ENCODE results near the gene SCAF4. TPM values are rescaled to one million over a fixed set of nuclear protein-coding genes. Genes with fewer than 3 reads are reported as not detected.
"Not testable (repeated sequence)": the region's sequence is repeated elsewhere in the genome, so short reads cannot be mapped to it uniquely, and the experiment has no call there.

The SCAF4 gene
- total and polyA plus RNA-seq, 2 donors (not counting 3 experiments of a cell fraction or from before 2014, with no cell fraction given): 12.2 to 41.2 TPM

DNA sequence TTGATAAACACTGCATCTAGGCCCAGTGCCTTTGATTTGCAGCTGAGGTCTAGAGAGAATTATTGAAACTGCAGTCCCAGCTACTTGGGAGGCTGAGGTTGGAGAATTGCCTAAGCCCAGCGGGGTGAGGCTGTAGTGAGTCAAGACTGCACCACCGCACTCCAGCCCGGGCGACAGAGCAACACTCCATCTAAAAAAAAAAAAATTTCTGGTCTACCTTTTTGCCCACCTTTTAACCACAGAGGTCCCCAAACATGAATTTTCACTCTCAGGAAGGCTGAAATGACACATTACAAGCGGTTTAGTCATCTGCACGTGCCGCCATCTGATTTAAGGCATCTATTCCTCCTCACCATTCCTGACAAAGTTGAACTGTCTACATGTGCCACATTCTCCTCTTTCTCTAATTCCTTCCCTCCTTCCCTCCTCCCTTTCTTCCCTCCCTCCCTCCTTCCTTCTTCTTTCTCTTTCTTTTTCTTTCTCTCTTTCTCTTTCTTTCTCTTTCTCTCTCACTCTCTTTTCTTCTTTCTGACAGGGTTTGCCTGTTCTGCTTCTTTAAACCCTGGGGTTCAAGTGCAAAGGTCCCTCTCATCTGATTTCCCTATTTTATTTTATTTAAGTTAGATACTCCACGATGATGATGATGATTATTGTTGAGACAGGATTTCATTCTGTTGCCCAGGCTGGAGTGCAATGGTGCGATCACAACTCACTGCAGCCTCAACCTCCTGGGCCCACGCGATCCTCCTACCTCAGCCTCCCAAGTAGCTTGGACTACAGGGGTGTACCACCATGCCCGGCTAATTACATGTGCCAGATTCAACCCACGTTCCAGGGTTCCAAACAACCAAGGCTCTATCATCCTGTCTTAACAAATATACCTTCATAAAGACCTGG is 75.5 kb downstream of the SCAF4 start:
- no TSS peak for BruUV-seq (replicated peaks)
- POLR2A ChIA-PET: no interaction called here
- dilution Hi-C loops (cut with MboI; ENCODE audit: extremely low pct_ligation_motif_present, low sequenced_read_pairs): no loop called here
- no peak for FAIRE-seq
- Histone ChIP-seq H3K9me3 (replicated peaks; ENCODE audit: control insufficient read depth, insufficient read depth, low read length) (no peaks in the 10 kb centered on the region), H3K27ac (ENCODE audit: insufficient read depth, low read depth, low read length) (no peak overlapping the region), H3K9ac (replicated peaks; ENCODE audit: extremely low read depth, insufficient read depth, low read length) (no peak overlapping the region), H4K20me1 (replicated peaks; ENCODE audit: control insufficient read depth, extremely low read depth, insufficient read depth, low read length) (no peaks in the 10 kb centered on the region), H3K79me2 (ENCODE audit: control insufficient read depth, insufficient read depth, low read length) (peaks cover 14% of the 10 kb centered on the region), H3K27me3 (ENCODE audit: control insufficient read depth in 2 of 2, insufficient read depth in 2 of 2, low read length in 2 of 2) (no peaks in the 10 kb centered on the region), H3K4me1 (ENCODE audit: control insufficient read depth, extremely low read depth, insufficient read depth, low read length) (peaks cover 7% of the 10 kb centered on the region), H3K4me3 (replicated peaks in 1 of 3; ENCODE audit: insufficient read depth in 1 of 3, low read depth in 1 of 3, low read length in 3 of 3) (no peak overlapping the region), H2AFZ (ENCODE audit: low read depth, low read length) (no peak overlapping the region), H3K4me2 (ENCODE audit: insufficient read depth, low read length) (no peak overlapping the region), H3K36me3 (ENCODE audit: control insufficient read depth in 2 of 2, extremely low read depth in 1 of 2, insufficient read depth in 2 of 2, low read length in 2 of 2) (no peaks in the 10 kb centered on the region), H3K9me1 (replicated peaks; ENCODE audit: control insufficient read depth, extremely low read depth, insufficient read depth, low read length) (no peaks in the 10 kb centered on the region)
- TF ChIP-seq, protein P1, sequence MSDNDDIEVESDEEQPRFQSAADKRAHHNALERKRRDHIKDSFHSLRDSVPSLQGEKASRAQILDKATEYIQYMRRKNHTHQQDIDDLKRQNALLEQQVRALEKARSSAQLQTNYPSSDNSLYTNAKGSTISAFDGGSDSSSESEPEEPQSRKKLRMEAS (IDR thresholded peaks at IDR 0.05; ENCODE audit: insufficient read depth, insufficient read length): no peak
- TF ChIP-seq POLR2AphosphoS5 (IDR thresholded peaks at IDR 0.05; ENCODE audit: insufficient read depth, low read depth, low read length) (no peak), EZH2 (IDR thresholded peaks at IDR 0.05; ENCODE audit: borderline replicate concordance, low read depth, low read length, severe bottlenecking) (no peak), POLR2A (IDR thresholded peaks at IDR 0.05; ENCODE audit: low read depth, low read length) (no peak), FOS (IDR thresholded peaks at IDR 0.05; ENCODE audit: borderline replicate concordance, insufficient read depth, low read length) (no peak), JUN (IDR thresholded peaks at IDR 0.05; ENCODE audit: borderline replicate concordance, insufficient read depth, insufficient read length, low read depth) (no peak), GATA2 (IDR thresholded peaks at IDR 0.05; ENCODE audit: insufficient read depth, insufficient read length, low read depth, low read length) (no peak), MYC (IDR thresholded peaks at IDR 0.05; ENCODE audit: low read depth, low read length) (no peak)
- TF ChIP-seq, protein P2, sequence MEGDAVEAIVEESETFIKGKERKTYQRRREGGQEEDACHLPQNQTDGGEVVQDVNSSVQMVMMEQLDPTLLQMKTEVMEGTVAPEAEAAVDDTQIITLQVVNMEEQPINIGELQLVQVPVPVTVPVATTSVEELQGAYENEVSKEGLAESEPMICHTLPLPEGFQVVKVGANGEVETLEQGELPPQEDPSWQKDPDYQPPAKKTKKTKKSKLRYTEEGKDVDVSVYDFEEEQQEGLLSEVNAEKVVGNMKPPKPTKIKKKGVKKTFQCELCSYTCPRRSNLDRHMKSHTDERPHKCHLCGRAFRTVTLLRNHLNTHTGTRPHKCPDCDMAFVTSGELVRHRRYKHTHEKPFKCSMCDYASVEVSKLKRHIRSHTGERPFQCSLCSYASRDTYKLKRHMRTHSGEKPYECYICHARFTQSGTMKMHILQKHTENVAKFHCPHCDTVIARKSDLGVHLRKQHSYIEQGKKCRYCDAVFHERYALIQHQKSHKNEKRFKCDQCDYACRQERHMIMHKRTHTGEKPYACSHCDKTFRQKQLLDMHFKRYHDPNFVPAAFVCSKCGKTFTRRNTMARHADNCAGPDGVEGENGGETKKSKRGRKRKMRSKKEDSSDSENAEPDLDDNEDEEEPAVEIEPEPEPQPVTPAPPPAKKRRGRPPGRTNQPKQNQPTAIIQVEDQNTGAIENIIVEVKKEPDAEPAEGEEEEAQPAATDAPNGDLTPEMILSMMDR (IDR thresholded peaks at IDR 0.05; ENCODE audit: extremely low read depth in 1 of 2, insufficient read depth in 1 of 2, low read depth in 1 of 2, low read length in 2 of 2): no peak
- intact Hi-C loops (cut with micrococcal nuclease): no loop called here
- DNase-seq (ENCODE audit: low read depth, low spot score): no peak
- CTCF ChIA-PET: interaction anchor here (0.6 kb wide), 1 partner anchor 218 kb away, joined by 3 read pairs; no protein-coding TSS in a partner anchor

DNA sequence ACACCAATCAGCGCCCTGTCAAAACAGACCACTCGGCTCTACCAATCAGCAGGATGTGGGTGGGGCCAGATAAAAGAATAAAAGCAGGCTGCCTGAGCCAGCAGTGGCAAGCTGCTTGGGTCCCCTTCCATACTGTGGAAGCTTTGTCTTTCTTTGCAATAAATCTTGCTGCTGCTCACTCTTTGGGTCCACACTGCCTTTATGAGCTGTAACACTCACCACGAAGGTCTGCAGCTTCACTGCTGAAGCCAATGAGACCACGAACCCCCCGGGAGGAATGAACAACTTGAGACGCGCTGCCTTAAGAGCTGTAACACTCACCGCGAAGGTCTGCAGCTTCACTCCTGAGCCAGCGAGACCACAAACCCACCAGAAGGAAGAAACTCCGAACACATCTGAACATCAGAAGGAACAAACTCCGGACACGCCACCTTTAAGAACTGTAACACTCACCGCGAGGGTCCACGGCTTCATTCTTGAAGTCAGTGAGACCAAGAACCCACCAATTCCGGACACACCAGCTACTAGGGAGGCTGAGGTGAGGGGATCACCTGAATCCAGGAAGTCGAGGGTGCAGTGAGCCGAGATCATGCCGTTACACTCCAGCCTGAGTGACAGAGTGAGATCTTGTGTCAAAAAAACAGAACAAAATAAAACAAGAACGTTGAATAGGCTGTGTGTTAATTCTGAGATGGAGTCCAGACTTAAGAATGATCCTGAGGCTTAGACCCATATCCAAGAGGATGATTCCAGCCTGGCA is 76.9 kb downstream of the SCAF4 start:
- H2AFZ ChIP-seq (ENCODE audit: low read depth, low read length); dilution Hi-C loops (cut with MboI; ENCODE audit: extremely low pct_ligation_motif_present, low sequenced_read_pairs); H3K27ac ChIP-seq (ENCODE audit: insufficient read depth, low read depth, low read length); H3K9me1 ChIP-seq (replicated peaks; ENCODE audit: control insufficient read depth, extremely low read depth, insufficient read depth, low read length); H3K36me3 ChIP-seq (ENCODE audit: control insufficient read depth in 2 of 2, extremely low read depth in 1 of 2, insufficient read depth in 2 of 2, low read length in 2 of 2); POLR2A ChIA-PET; BruUV-seq (replicated peaks); H3K9me3 ChIP-seq (replicated peaks; ENCODE audit: control insufficient read depth, insufficient read depth, low read length); DNase-seq (ENCODE audit: low read depth, low spot score); H3K79me2 ChIP-seq (ENCODE audit: control insufficient read depth, insufficient read depth, low read length); intact Hi-C loops (cut with micrococcal nuclease); FAIRE-seq; H4K20me1 ChIP-seq (replicated peaks; ENCODE audit: control insufficient read depth, extremely low read depth, insufficient read depth, low read length); H3K27me3 ChIP-seq (ENCODE audit: control insufficient read depth in 2 of 2, insufficient read depth in 2 of 2, low read length in 2 of 2); H3K4me3 ChIP-seq (replicated peaks in 1 of 3; ENCODE audit: insufficient read depth in 1 of 3, low read depth in 1 of 3, low read length in 3 of 3); H3K4me1 ChIP-seq (ENCODE audit: control insufficient read depth, extremely low read depth, insufficient read depth, low read length); H3K4me2 ChIP-seq (ENCODE audit: insufficient read depth, low read length); H3K9ac ChIP-seq (replicated peaks; ENCODE audit: extremely low read depth, insufficient read depth, low read length): not testable (repeated sequence)
- CTCF ChIA-PET: interaction anchor here (0.6 to 1.0 kb wide), 3 partner anchors 50 to 394 kb away, joined by 3 read pairs; no protein-coding TSS in a partner anchor

Measured in endothelial cell of umbilical vein (primary cell).